Measurements from ENCODE around the gene SH3D19. TPM values are rescaled to one million over a fixed set of nuclear protein-coding genes. Genes with fewer than 3 reads are reported as not detected.
A peak's percentile ranks its signal among the peaks of the same experiment; 100 is the strongest.

The SH3D19 gene
- total RNA-seq, 6 experiments from 2014 or later = 40.2 to 53.8 (median 46.9) TPM

- TF ChIP-seq POLR2A (IDR thresholded peaks at IDR 0.05) (no peak), CTCF (IDR thresholded peaks at IDR 0.05) (no peak)
- H3K36me3 ChIP-seq = peaks cover 0 to 2% (median 0%) of the 10 kb centered on the region in 4 donors
- H3K9me3 ChIP-seq = no peaks in the 10 kb centered on the region
- peaks cover 0 to 4% (median 0%) of the 10 kb centered on the region in 4 donors for H3K4me1 ChIP-seq
- intact Hi-C loops (cut with DNase I) = no loop called here
- H3K4me3 ChIP-seq = no peak overlapping the region
- H3K27me3 ChIP-seq = no peaks in the 10 kb centered on the region
- 98% methylated on average over 6 of the region's 7 CpGs for WGBS (ENCODE audit: insufficient coverage, low coverage, low lambda C conversion rate, missing lambda C conversion rate)
- no peak overlapping the region for H3K27ac ChIP-seq
- DNase-seq (no peak), ATAC-seq (no peak)
Observed at GRCh38 chr4:151231915-151232595, 93.3 kb downstream of the SH3D19 start.

- peaks cover 0 to 4% (median 0%) of the 10 kb centered on the region in 4 donors for H3K4me1 ChIP-seq
- DNase-seq (no peak), ATAC-seq (no peak)
- WGBS (ENCODE audit: insufficient coverage, low coverage, low lambda C conversion rate, missing lambda C conversion rate) = 79% methylated on average over 5 of the region's 6 CpGs
- no peak overlapping the region for H3K4me3 ChIP-seq
- no peaks in the 10 kb centered on the region for H3K9me3 ChIP-seq
- peaks cover 0 to 2% (median 0%) of the 10 kb centered on the region in 4 donors for H3K36me3 ChIP-seq
- intact Hi-C loops (cut with DNase I) = no loop called here
- H3K27ac ChIP-seq = peak overlapping the region in 2 of 3 donors; percentile 12 to 15
- no peak for TF ChIP-seq POLR2A (IDR thresholded peaks at IDR 0.05)
- TF ChIP-seq CTCF (IDR thresholded peaks at IDR 0.05) = no peak
- H3K27me3 ChIP-seq = no peaks in the 10 kb centered on the region
Observed at GRCh38 chr4:151228189-151229119, 97.0 kb downstream of the SH3D19 start.

- intact Hi-C loops (cut with DNase I) = no loop called here
Observed at GRCh38 chr4:151227731-151228130, 97.7 kb downstream of the SH3D19 start.

GRCh38 chr4:151227172-151227571, 98.2 kb downstream of the SH3D19 start:
- WGBS (ENCODE audit: insufficient coverage, low coverage, low lambda C conversion rate, missing lambda C conversion rate) = 84% methylated on average over 1 of the region's 1 CpG
- H3K27me3 ChIP-seq = no peaks in the 10 kb centered on the region
- DNase-seq (no peak), ATAC-seq (no peak)
- H3K4me3 ChIP-seq = no peak overlapping the region
- no peaks in the 10 kb centered on the region for H3K9me3 ChIP-seq
- peaks cover 0 to 4% (median 0%) of the 10 kb centered on the region in 4 donors for H3K4me1 ChIP-seq
- intact Hi-C loops (cut with DNase I) = no loop called here
- TF ChIP-seq CTCF (IDR thresholded peaks at IDR 0.05) = no peak
- no peak for TF ChIP-seq POLR2A (IDR thresholded peaks at IDR 0.05)
- H3K27ac ChIP-seq = peak overlapping the region in 2 of 3 donors; percentile 12 to 15
- peaks cover 0 to 2% (median 0%) of the 10 kb centered on the region in 4 donors for H3K36me3 ChIP-seq

More at GRCh38 chr4:151227731-151228130, 97.7 kb downstream of the SH3D19 start:
- Histone ChIP-seq H3K4me1 (peaks cover 0 to 4% (median 0%) of the 10 kb centered on the region in 4 donors), H3K36me3 (peaks cover 0 to 2% (median 0%) of the 10 kb centered on the region in 4 donors), H3K27ac (peak overlapping the region in 2 of 3 donors; percentile 12 to 15), H3K9me3 (no peaks in the 10 kb centered on the region), H3K4me3 (no peak overlapping the region), H3K27me3 (no peaks in the 10 kb centered on the region)
- ATAC-seq (peak; percentile 21 to 71 (median 50)), DNase-seq (no peak)
- 50% methylated on average over 3 of the region's 3 CpGs for WGBS (ENCODE audit: insufficient coverage, low coverage, low lambda C conversion rate, missing lambda C conversion rate)
- TF ChIP-seq POLR2A (IDR thresholded peaks at IDR 0.05) = no peak
- no peak for TF ChIP-seq CTCF (IDR thresholded peaks at IDR 0.05)
